GM12892 (cell line): Measurements from ENCODE around the gene UBA1.

ENCODE experiments used
- POLR2AphosphoS5 ChIP-seq: IDR thresholded peaks from 2 replicates; pipeline ENCODE4 v1.6.1; 2011; ENCODE audit warnings: low read depth, low read length, control low read depth
- TAF1 ChIP-seq: IDR thresholded peaks from 2 replicates; pipeline ENCODE4 v1.6.1; 2011; ENCODE audit warnings: low read depth, mild to moderate bottlenecking, control low read depth, low read length, borderline replicate concordance

DNA sequence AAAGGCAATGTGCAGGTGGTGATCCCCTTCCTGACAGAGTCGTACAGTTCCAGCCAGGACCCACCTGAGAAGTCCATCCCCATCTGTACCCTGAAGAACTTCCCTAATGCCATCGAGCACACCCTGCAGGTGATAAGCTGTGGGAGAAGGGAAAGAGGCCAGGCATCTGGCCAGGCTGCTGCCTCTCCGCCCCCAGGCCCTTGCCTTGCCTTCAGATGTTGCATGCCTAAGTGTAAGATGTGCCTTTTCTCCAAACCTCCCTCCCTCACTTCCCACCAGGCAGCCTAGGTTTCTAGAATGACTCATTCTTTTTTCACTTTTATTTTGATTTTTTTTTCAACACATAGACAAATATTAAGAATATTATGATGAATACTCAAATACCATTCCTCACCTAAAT is 12.7 kb downstream of the UBA1 start:
- TF ChIP-seq POLR2AphosphoS5 (no peak), TAF1 (no peak)
